Fibroblast of lung (primary cell): Measurements from ENCODE around the gene C2.

Experiments
- EZH2 ChIP-seq: IDR thresholded peaks from 2 replicates; pipeline ENCODE4 v1.5.1; 2012; ENCODE audit warnings: low read length, control low read depth, mild to moderate bottlenecking; ENCODE audit errors: missing control alignments
- TF ChIP-seq, protein P1 (sequence below), 2 donors: IDR thresholded peaks in 1 of 2; conservative IDR thresholded peaks in 1 of 2; 1 replicate in 1 of 2; 2 replicates in 1 of 2; pipeline ENCODE4 v1.5.1; 2011 to 2012; ENCODE audit warnings: low read length in 2 of 2, control low read depth in 1 of 2, inconsistent platforms in 1 of 2, low read depth in 1 of 2, mild to moderate bottlenecking in 1 of 2

DNA sequence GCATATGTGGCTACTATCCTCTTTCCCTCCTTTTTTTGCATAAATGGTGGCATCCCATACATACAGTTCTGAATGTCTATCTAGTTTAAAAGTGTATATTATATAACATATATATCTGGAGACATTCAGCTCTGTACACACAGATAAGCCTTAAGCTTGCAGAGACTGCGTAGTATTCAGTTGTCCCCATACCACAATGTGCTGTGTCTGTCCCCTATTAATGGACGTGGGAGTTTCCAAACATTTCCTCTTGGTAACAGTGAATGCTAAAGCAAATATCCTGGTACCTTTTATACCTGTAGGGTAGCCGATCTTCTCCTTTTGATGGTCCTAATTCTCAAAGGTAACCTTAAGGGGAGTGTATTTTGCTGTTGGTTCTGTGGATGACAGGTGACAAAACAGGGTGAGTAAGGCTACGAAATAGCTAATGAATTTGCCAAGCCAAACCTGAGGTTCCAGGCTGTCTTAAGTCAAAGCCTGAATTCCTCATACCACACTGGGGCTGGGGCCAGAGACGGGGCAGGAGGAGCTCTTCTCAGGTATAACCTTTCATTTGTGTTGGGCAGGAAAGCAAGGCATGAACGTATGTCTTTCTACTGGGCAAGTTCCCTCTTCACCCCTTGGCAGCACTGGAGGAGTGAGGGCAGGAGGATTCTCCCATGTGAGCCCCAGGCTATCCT, 7.8 kb upstream of the C2 start:
- TF ChIP-seq, protein P1, sequence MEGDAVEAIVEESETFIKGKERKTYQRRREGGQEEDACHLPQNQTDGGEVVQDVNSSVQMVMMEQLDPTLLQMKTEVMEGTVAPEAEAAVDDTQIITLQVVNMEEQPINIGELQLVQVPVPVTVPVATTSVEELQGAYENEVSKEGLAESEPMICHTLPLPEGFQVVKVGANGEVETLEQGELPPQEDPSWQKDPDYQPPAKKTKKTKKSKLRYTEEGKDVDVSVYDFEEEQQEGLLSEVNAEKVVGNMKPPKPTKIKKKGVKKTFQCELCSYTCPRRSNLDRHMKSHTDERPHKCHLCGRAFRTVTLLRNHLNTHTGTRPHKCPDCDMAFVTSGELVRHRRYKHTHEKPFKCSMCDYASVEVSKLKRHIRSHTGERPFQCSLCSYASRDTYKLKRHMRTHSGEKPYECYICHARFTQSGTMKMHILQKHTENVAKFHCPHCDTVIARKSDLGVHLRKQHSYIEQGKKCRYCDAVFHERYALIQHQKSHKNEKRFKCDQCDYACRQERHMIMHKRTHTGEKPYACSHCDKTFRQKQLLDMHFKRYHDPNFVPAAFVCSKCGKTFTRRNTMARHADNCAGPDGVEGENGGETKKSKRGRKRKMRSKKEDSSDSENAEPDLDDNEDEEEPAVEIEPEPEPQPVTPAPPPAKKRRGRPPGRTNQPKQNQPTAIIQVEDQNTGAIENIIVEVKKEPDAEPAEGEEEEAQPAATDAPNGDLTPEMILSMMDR (conservative IDR thresholded peaks at IDR 0.05 in 1 of 2, IDR thresholded peaks at IDR 0.05 in 1 of 2; ENCODE audit: low read depth in 1 of 2, low read length in 2 of 2): no peak
- TF ChIP-seq EZH2: no peak
